ENCODE measurements around the gene TCIRG1.

DNA sequence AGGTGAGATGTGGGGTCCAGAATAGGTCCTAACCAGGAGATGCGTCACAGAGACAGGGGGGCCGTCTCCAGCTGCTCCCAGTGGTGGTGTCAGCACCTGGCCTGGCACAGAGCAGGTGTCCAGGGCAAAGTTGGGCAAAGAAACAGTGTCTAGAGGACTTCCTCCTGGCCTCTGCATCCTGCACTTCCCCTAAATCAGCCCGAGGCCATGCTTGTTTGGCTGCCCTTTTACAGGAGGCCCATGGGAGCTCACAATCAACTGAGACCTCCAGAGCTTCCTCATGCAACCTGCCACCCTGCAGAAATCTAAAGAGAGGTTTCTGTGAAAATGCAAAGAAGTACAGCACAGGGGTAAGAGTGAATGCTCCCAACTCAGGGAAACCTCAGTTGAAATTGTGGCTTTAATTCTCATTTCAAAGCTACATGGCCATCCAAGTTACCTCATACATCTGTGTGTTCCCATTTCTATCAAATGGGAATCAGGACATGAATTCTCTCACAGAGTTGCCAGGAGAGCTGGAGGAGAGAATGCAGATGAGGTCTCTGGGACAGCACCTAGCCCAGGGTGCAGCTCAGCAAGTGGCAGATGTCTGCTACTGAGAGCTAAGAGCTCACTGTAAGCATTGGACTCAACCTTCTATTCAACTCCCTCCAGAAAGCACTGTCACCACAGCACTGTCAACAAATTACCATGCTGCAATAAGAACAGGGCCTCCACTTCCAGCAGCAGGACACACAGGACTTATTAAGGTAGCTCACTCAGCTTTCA is 32.6 kb downstream of the TCIRG1 start:
- TF ChIP-seq CTCF (IDR thresholded peaks at IDR 0.05) (no peak), POLR2A (IDR thresholded peaks at IDR 0.05) (no peak)

Measured in lower leg skin (tissue), 3 donors.